Measurements from ENCODE around the gene IRF3. TPM values are rescaled to one million over a fixed set of nuclear protein-coding genes. Genes with fewer than 3 reads are reported as not detected.

IRF3 gene
- total RNA-seq, 1 donor from 2014 or later, result 75.9 TPM

- Histone ChIP-seq H3K27me3 (no peaks in the 10 kb centered on the region), H3K27ac (no peak overlapping the region), H3K4me3 (no peak overlapping the region), H3K9me3 (no peaks in the 10 kb centered on the region), H3K36me3 (peaks cover 82 to 91% of the 10 kb centered on the region in 2 donors), H3K4me1 (no peaks in the 10 kb centered on the region)
- TF ChIP-seq CTCF (IDR thresholded peaks at IDR 0.05), result no peak
- intact Hi-C loops (cut with DNase I), result no loop called here
- no peak for DNase-seq (ENCODE audit: low spot score in 2 of 2)
These were observed 12.2 kb downstream of the IRF3 start for GRCh38 chr19:49653466-49653806.

- Histone ChIP-seq H3K36me3 (peaks cover 76 to 88% of the 10 kb centered on the region in 2 donors), H3K4me1 (no peaks in the 10 kb centered on the region), H3K4me3 (no peak overlapping the region), H3K9me3 (no peaks in the 10 kb centered on the region), H3K27ac (no peak overlapping the region), H3K27me3 (no peaks in the 10 kb centered on the region)
- DNase-seq (ENCODE audit: low spot score in 2 of 2), result no peak
- intact Hi-C loops (cut with DNase I), result no loop called here
- TF ChIP-seq CTCF (IDR thresholded peaks at IDR 0.05), result no peak
These were observed 12.8 kb downstream of the IRF3 start for GRCh38 chr19:49652551-49653465.

GRCh38 chr19:49651820-49652550 lies 13.7 kb downstream of the IRF3 start:
- Histone ChIP-seq H3K27ac (no peak overlapping the region), H3K4me1 (no peaks in the 10 kb centered on the region), H3K27me3 (no peaks in the 10 kb centered on the region), H3K4me3 (no peak overlapping the region), H3K9me3 (no peaks in the 10 kb centered on the region), H3K36me3 (peaks cover 71 to 88% of the 10 kb centered on the region in 2 donors)
- no peak for TF ChIP-seq CTCF (IDR thresholded peaks at IDR 0.05)
- intact Hi-C loops (cut with DNase I), result no loop called here
- no peak for DNase-seq (ENCODE audit: low spot score in 2 of 2)

- no peak overlapping the region for H3K4me3 ChIP-seq
- intact Hi-C loops (cut with DNase I), result no loop called here
- H3K4me1 ChIP-seq, result no peaks in the 10 kb centered on the region
- H3K36me3 ChIP-seq, result peaks cover 71 to 88% of the 10 kb centered on the region in 2 donors
- H3K9me3 ChIP-seq, result no peaks in the 10 kb centered on the region
- DNase-seq (ENCODE audit: low spot score in 2 of 2), result no peak
- no peak for TF ChIP-seq CTCF (IDR thresholded peaks at IDR 0.05)
- no peaks in the 10 kb centered on the region for H3K27me3 ChIP-seq
- no peak overlapping the region for H3K27ac ChIP-seq
These were observed 14.4 kb downstream of the IRF3 start for GRCh38 chr19:49651029-49651819.

- no peak overlapping the region for H3K4me3 ChIP-seq
- H3K27ac ChIP-seq, result no peak overlapping the region
- H3K4me1 ChIP-seq, result peaks cover 12 to 14% of the 10 kb centered on the region in 2 donors
- no peak for TF ChIP-seq CTCF (IDR thresholded peaks at IDR 0.05)
- intact Hi-C loops (cut with DNase I), result no loop called here
- no peaks in the 10 kb centered on the region for H3K27me3 ChIP-seq
- DNase-seq (ENCODE audit: low spot score in 2 of 2), result no peak
- H3K9me3 ChIP-seq, result no peaks in the 10 kb centered on the region
- H3K36me3 ChIP-seq, result peaks cover 36 to 60% of the 10 kb centered on the region in 2 donors
These were observed 19.1 kb downstream of the IRF3 start for GRCh38 chr19:49646586-49646985.
